Measurements from ENCODE around the gene C2CD3. TPM values are rescaled to one million over a fixed set of nuclear protein-coding genes. Genes with fewer than 3 reads are reported as not detected.

The C2CD3 gene
- total and polyA plus RNA-seq, 9 of the 15 experiments (the other 6 are each of a cell fraction or from before 2014, with no cell fraction given), result 4.4 to 20.2 (median 15.4) TPM

GRCh38 chr11:74070723-74071492 lies 99.9 kb downstream of the C2CD3 start (continued):
- TF ChIP-seq ZHX1 (conservative IDR thresholded peaks at IDR 0.05; ENCODE audit: low read length) (no peak), ZBTB5 (IDR thresholded peaks at IDR 0.05) (no peak), RFX1 (IDR thresholded peaks at IDR 0.05) (no peak), PBX2 (CRISPR knock-in tag; IDR thresholded peaks at IDR 0.05; ENCODE audit: low read depth) (no peak), PBX2 (tag; conservative IDR thresholded peaks at IDR 0.05; ENCODE audit: low read depth) (peak; percentile 79), HDAC6 (IDR thresholded peaks at IDR 0.05; ENCODE audit: low read depth, low read length) (no peak), EP400 (IDR thresholded peaks at IDR 0.05) (no peak), LARP7 (IDR thresholded peaks at IDR 0.05) (no peak), CEBPG (CRISPR knock-in tag; IDR thresholded peaks at IDR 0.05) (no peak), CEBPG (tag; conservative IDR thresholded peaks at IDR 0.05 in 1 of 2, IDR thresholded peaks at IDR 0.05 in 1 of 2) (no peak), RNF219 (CRISPR knock-in tag; IDR thresholded peaks at IDR 0.05) (no peak), NONO (IDR thresholded peaks at IDR 0.05; ENCODE audit: low read depth in 2 of 2, low read length in 1 of 2) (no peak), TRIM24 (IDR thresholded peaks at IDR 0.05) (peak in 1 of 2 experiments; percentile 47; a peak in 1 of 4 replicates), NFYB (IDR thresholded peaks at IDR 0.05; ENCODE audit: extremely low read depth, insufficient read length) (no peak), ZNF740 (CRISPR knock-in tag; IDR thresholded peaks at IDR 0.05) (no peak), ZNF740 (tag; IDR thresholded peaks at IDR 0.05) (no peak), MYNN (IDR thresholded peaks at IDR 0.05) (no peak), MYNN (CRISPR knock-in tag; IDR thresholded peaks at IDR 0.05) (no peak)
